HG03439 (cell line): Measurements from ENCODE around the gene PLBD1.

Experiments used
- ATAC-seq: cut with Tn5 transposase; IDR thresholded peaks from one replicate; pipeline ENCODE4 v1.9.1; 2021; ENCODE audit warnings: mild to moderate bottlenecking, moderate library complexity; ENCODE audit not compliant: unreplicated experiment

Gene PLBD1

GRCh38 chr12:14571779-14572178 is 4.1 kb upstream of the PLBD1 start:
- no peak for ATAC-seq

- ATAC-seq, result no peak
These were observed 2.5 kb upstream of the PLBD1 start for GRCh38 chr12:14570231-14570630.

- ATAC-seq, result no peak
These were observed 3.2 kb downstream of the PLBD1 start for GRCh38 chr12:14564336-14564959.

- no peak for ATAC-seq
These were observed 4.6 kb downstream of the PLBD1 start for GRCh38 chr12:14563046-14563445.

GRCh38 chr12:14562279-14562678 is 5.4 kb downstream of the PLBD1 start:
- ATAC-seq, result no peak

- ATAC-seq, result no peak
These were observed 5.9 kb downstream of the PLBD1 start for GRCh38 chr12:14561677-14562238.

- no peak for ATAC-seq
These were observed 6.6 kb downstream of the PLBD1 start for GRCh38 chr12:14560904-14561574.

GRCh38 chr12:14558473-14558959 is 9.2 kb downstream of the PLBD1 start:
- ATAC-seq, result no peak

GRCh38 chr12:14557966-14558365 is 9.7 kb downstream of the PLBD1 start:
- ATAC-seq, result no peak

- ATAC-seq, result no peak
These were observed 13.2 kb downstream of the PLBD1 start for GRCh38 chr12:14554281-14555007.

GRCh38 chr12:14548609-14549008 is 19.1 kb downstream of the PLBD1 start:
- no peak for ATAC-seq

- no peak for ATAC-seq
These were observed 20.1 kb downstream of the PLBD1 start for GRCh38 chr12:14547571-14547970.

- ATAC-seq, result no peak
These were observed 22.2 kb downstream of the PLBD1 start for GRCh38 chr12:14545144-14546124.

- ATAC-seq, result peak; percentile 70
These were observed 26.8 kb downstream of the PLBD1 start for GRCh38 chr12:14540801-14541462.

- no peak for ATAC-seq
These were observed 30.6 kb downstream of the PLBD1 start for GRCh38 chr12:14537088-14537487.

- ATAC-seq, result no peak
These were observed 35.5 kb downstream of the PLBD1 start for GRCh38 chr12:14532152-14532551.

GRCh38 chr12:14525964-14526363 is 41.7 kb downstream of the PLBD1 start:
- ATAC-seq, result no peak

GRCh38 chr12:14521822-14522221 is 45.9 kb downstream of the PLBD1 start:
- no peak for ATAC-seq

GRCh38 chr12:14514946-14515345 is 52.7 kb downstream of the PLBD1 start:
- ATAC-seq, result no peak
